GM10248 (cell line): ENCODE measurements around the gene APLNR.

Source experiments
- CTCF ChIA-PET: fragments of 300-600 bp; sonication (Branson Sonifier 250); formaldehyde crosslinking; extraction: SDS; loops from one replicate; lab custom pipeline; 2021; ENCODE audit warnings: antibody characterized with exemption; lab: Yijun Ruan, JAX
- POLR2A ChIA-PET: fragments of 350-650 bp; sonication (Branson Sonifier 250); formaldehyde crosslinking; extraction: SDS; loops from one replicate; lab custom pipeline; 2020; ENCODE audit warnings: antibody characterized with exemption; lab: Yijun Ruan, JAX
- DNase-seq: peaks from one replicate; pipeline ENCODE4 v3.0.0; 2012; ENCODE audit errors: extremely low spot score
- CTCF ChIP-seq: IDR thresholded peaks from 2 replicates; pipeline ENCODE4 v1.5.1; 2012; ENCODE audit warnings: mild to moderate bottlenecking, low read depth; ENCODE audit errors: extremely low read depth, missing control alignments, control extremely low read depth

APLNR gene

GRCh38 chr11:57244911-57245310 is 7.9 kb upstream of the APLNR start:
- ChIA-PET POLR2A (no interaction called here), CTCF (interaction anchor here (1.3 to 1.4 kb wide), 2 partner anchors 8 to 404 kb away, joined by 3 to 4 read pairs; no protein-coding TSS in a partner anchor)
- no peak for TF ChIP-seq CTCF
- DNase-seq, result no peak

GRCh38 chr11:57241353-57241972 is 4.4 kb upstream of the APLNR start:
- POLR2A ChIA-PET, result interaction anchor here (0.5 kb wide), 1 partner anchor 74 kb away, joined by 3 read pairs; no protein-coding TSS in a partner anchor
- CTCF ChIA-PET, result interaction anchor here (2.8 to 4.2 kb wide), 2 partner anchors 8 to 12 kb away, joined by 7 to 37 read pairs; no protein-coding TSS in a partner anchor

GRCh38 chr11:57240757-57241156 is 3.7 kb upstream of the APLNR start:
- CTCF ChIA-PET, result interaction anchor here (2.8 to 4.2 kb wide), 2 partner anchors 9 to 13 kb away, joined by 7 to 37 read pairs; no protein-coding TSS in a partner anchor
- no peak for TF ChIP-seq CTCF
- POLR2A ChIA-PET, result no interaction called here
- DNase-seq, result no peak

More at GRCh38 chr11:57241353-57241972, 4.4 kb upstream of the APLNR start:
- no peak for TF ChIP-seq CTCF
- no peak for DNase-seq

GRCh38 chr11:57240007-57240406 is 3.0 kb upstream of the APLNR start:
- ChIA-PET CTCF (interaction anchor here (4.2 kb wide), 1 partner anchor 10 kb away, joined by 37 read pairs; no protein-coding TSS in a partner anchor), POLR2A (no interaction called here)
- DNase-seq, result no peak
- no peak for TF ChIP-seq CTCF

- no peak for TF ChIP-seq CTCF
- DNase-seq, result no peak
- ChIA-PET CTCF (interaction anchor here (4.2 kb wide), 1 partner anchor 10 kb away, joined by 37 read pairs; no protein-coding TSS in a partner anchor), POLR2A (no interaction called here)
Observed at GRCh38 chr11:57239348-57239747, 2.3 kb upstream of the APLNR start.

- no peak for TF ChIP-seq CTCF
- CTCF ChIA-PET, result interaction anchor here (0.9 to 2.1 kb wide), 2 partner anchors 14 to 16 kb away, joined by 3 to 5 read pairs; no protein-coding TSS in a partner anchor
- POLR2A ChIA-PET, result no interaction called here
- no peak for DNase-seq
Observed at GRCh38 chr11:57235761-57236703, 1.0 kb downstream of the APLNR start.
